HCT116 (cell line): ENCODE data around the gene OR6M1. TPM values are rescaled to one million over a fixed set of nuclear protein-coding genes. Genes with fewer than 3 reads are reported as not detected.

ENCODE experiments used
- ATAC-seq: fragments of 200-7000 bp; cut with Tn5 transposase; 2 replicates; pipeline ENCODE4 v1.9.1; 2020; ENCODE audit warnings: mild to moderate bottlenecking, moderate library complexity
- BruUV-seq: library from RNA; stranded (reverse); fragments of 400-500 nt; replicated peaks from 2 replicates; lab custom pipeline; 2021; lab: Mats Ljungman, UMichigan
- CTCF ChIA-PET: fragments of 300-600 bp; sonication (Branson Sonifier 250); formaldehyde crosslinking; loops from one replicate; lab custom pipeline; 2021; ENCODE audit warnings: antibody characterized with exemption; lab: Charles Lee
- POLR2A ChIA-PET: fragments of 300-600, 350-600 bp; sonication (Branson Sonifier 250); formaldehyde crosslinking; loops from one replicate; lab custom pipeline; 2021; ENCODE audit warnings: antibody characterized with exemption; lab: Charles Lee
- RAD21 ChIA-PET, 2 experiments: fragments of 300-600 bp; sonication (Branson Sonifier 250); formaldehyde crosslinking; loops; one replicate each; lab custom pipeline; 2023; ENCODE audit warnings: low total read pairs in 2 of 2; ENCODE audit not compliant: uncharacterized antibody in 2 of 2, unreplicated experiment in 2 of 2, low non-redundant PET in 1 of 2; lab: Charles Lee
- DNase-seq: peaks from one replicate; pipeline ENCODE4 v3.0.0-alpha.2; 2010; ENCODE audit warnings: low read depth, low spot score
- H2AFZ ChIP-seq: fragments of 200-600 bp; shearing (Covaris generic), sonication (generic); 2 replicates; pipeline ENCODE4 v1.6.1; 2017; ENCODE audit warnings: low read depth, mixed run types, mixed read lengths, antibody characterized with exemption, low read length; ENCODE audit not compliant: poor library complexity, severe bottlenecking
- H3K27ac ChIP-seq: 2 replicates; pipeline ENCODE4 v1.5.1; 2012; ENCODE audit warnings: low read depth, low read length
- H3K27me3 ChIP-seq: fragments of 200-600 bp; sonication (generic); 2 replicates; pipeline ENCODE4 v1.6.1; 2016; ENCODE audit warnings: mixed run types, low read length, mixed read lengths; ENCODE audit not compliant: insufficient read depth
- H3K36me3 ChIP-seq, 2 experiments: fragments of 200-500 bp in 1 of 2; fragments of 200-600 bp in 1 of 2; sonication (Bioruptor generic) in 1 of 2; sonication (generic) in 1 of 2; 2 replicates each; pipeline versions ENCODE4 v1.5.1 to v1.6.1; 2014 to 2016; ENCODE audit warnings: low read length in 2 of 2, inconsistent platforms in 1 of 2, mixed read lengths in 1 of 2, mixed run types in 1 of 2; ENCODE audit not compliant: insufficient read depth in 2 of 2, control insufficient read depth in 1 of 2
- H3K4me1 ChIP-seq, 2 experiments: fragments of 200-600 bp in 1 of 2; sonication (generic) in 1 of 2; 2 replicates each; pipeline versions ENCODE4 v1.5.1 to v1.6.1; 2012 to 2017; ENCODE audit warnings: low read length in 2 of 2, inconsistent platforms in 1 of 2, mild to moderate bottlenecking in 1 of 2, mixed read lengths in 1 of 2, mixed run types in 1 of 2, moderate library complexity in 1 of 2; ENCODE audit not compliant: insufficient read depth in 2 of 2, control insufficient read depth in 1 of 2
- H3K4me2 ChIP-seq: fragments of 200-600 bp; sonication (generic); 2 replicates; pipeline ENCODE4 v1.6.1; 2017; ENCODE audit warnings: mixed run types, low read length, mixed read lengths
- H3K4me3 ChIP-seq, 2 experiments: fragments of 200-600 bp in 1 of 2; sonication (generic) in 1 of 2; replicated peaks in 1 of 2; 2 replicates each; pipeline ENCODE4 v1.5.1; 2011 to 2016; ENCODE audit warnings: low read length in 2 of 2, control low read depth in 1 of 2, low read depth in 1 of 2, mild to moderate bottlenecking in 1 of 2, mixed read lengths in 1 of 2, mixed run types in 1 of 2
- H3K79me2 ChIP-seq: fragments of 200-600 bp; sonication (generic); 2 replicates; pipeline ENCODE4 v1.6.1; 2017; ENCODE audit warnings: mild to moderate bottlenecking, mixed run types, low read length, moderate library complexity, mixed read lengths; ENCODE audit not compliant: insufficient read depth
- H3K9ac ChIP-seq: fragments of 200-600 bp; sonication (generic); 2 replicates; pipeline ENCODE4 v1.6.1; 2016; ENCODE audit warnings: low read length, mixed read lengths
- H3K9me2 ChIP-seq: fragments of 200-600 bp; sonication (generic), shearing (Covaris generic); 2 replicates; pipeline ENCODE4 v1.6.1; 2017; ENCODE audit warnings: mixed run types, mild to moderate bottlenecking, moderate library complexity; ENCODE audit not compliant: insufficient read depth
- H3K9me3 ChIP-seq, 2 experiments: fragments of 200-500 bp in 1 of 2; fragments of 200-600 bp in 1 of 2; sonication (Bioruptor generic) in 1 of 2; sonication (generic) in 1 of 2; 2 replicates each; pipeline ENCODE4 v1.6.1; 2014 to 2017; ENCODE audit warnings: low read length in 2 of 2, mixed read lengths in 2 of 2, inconsistent platforms in 1 of 2, low read depth in 1 of 2, mild to moderate bottlenecking in 1 of 2, mixed run types in 1 of 2, moderate library complexity in 1 of 2; ENCODE audit not compliant: control insufficient read depth in 1 of 2, insufficient read depth in 1 of 2
- H4K20me1 ChIP-seq: fragments of 200-600 bp; sonication (generic), shearing (Covaris generic); 2 replicates; pipeline ENCODE4 v1.6.1; 2017; ENCODE audit warnings: mixed run types, mild to moderate bottlenecking, moderate library complexity; ENCODE audit not compliant: insufficient read depth
- CBX3 ChIP-seq: IDR thresholded peaks from 2 replicates; pipeline ENCODE4 v1.6.1; 2012; ENCODE audit warnings: low read depth
- CEBPB ChIP-seq: IDR thresholded peaks from 2 replicates; pipeline ENCODE4 v1.6.1; 2012; ENCODE audit warnings: low read depth
- CTCF ChIP-seq, 3 experiments: fragments of 200-600 bp in 1 of 3; sonication (generic) in 1 of 3; IDR thresholded peaks in 2 of 3; conservative IDR thresholded peaks in 1 of 3; 2 replicates each; pipeline ENCODE4 v1.5.1; 2012 to 2017; ENCODE audit warnings: low read depth in 2 of 3, low read length in 2 of 3, antibody characterized with exemption in 1 of 3, borderline replicate concordance in 1 of 3, control low read depth in 1 of 3, mild to moderate bottlenecking in 1 of 3, mixed read lengths in 1 of 3, mixed run types in 1 of 3, moderate library complexity in 1 of 3; ENCODE audit not compliant: insufficient read depth in 1 of 3
- EGR1 ChIP-seq: IDR thresholded peaks from 2 replicates; pipeline ENCODE4 v1.6.1; 2012; ENCODE audit warnings: low read depth
- ELF1 ChIP-seq: IDR thresholded peaks from 2 replicates; pipeline ENCODE4 v1.6.1; 2012; ENCODE audit warnings: low read depth, borderline replicate concordance
- EZH2 ChIP-seq: fragments of 200-600 bp; sonication (generic); IDR thresholded peaks from 2 replicates; pipeline ENCODE4 v1.6.1; 2017; ENCODE audit warnings: antibody characterized with exemption, mixed run types
- EZH2phosphoT487 ChIP-seq: fragments of 200-600 bp; IDR thresholded peaks from 2 replicates; pipeline ENCODE4 v1.6.1; 2018; ENCODE audit warnings: antibody characterized with exemption, borderline replicate concordance
- MAX ChIP-seq: IDR thresholded peaks from 2 replicates; pipeline ENCODE4 v1.6.1; 2012
- POLR2A ChIP-seq: IDR thresholded peaks from 2 replicates; pipeline ENCODE4 v1.7.0; 2011; ENCODE audit warnings: borderline replicate concordance; ENCODE audit not compliant: insufficient read depth, insufficient read length; ENCODE audit errors: extremely low read depth
- RAD21 ChIP-seq: IDR thresholded peaks from 2 replicates; pipeline ENCODE4 v1.6.1; 2012; ENCODE audit warnings: low read depth, mild to moderate bottlenecking
- REST ChIP-seq: IDR thresholded peaks from 2 replicates; pipeline ENCODE4 v1.6.1; 2012; ENCODE audit warnings: low read depth
- SIN3A ChIP-seq: IDR thresholded peaks from 2 replicates; pipeline ENCODE4 v1.6.1; 2012; ENCODE audit warnings: low read depth
- SP1 ChIP-seq: IDR thresholded peaks from 2 replicates; pipeline ENCODE4 v1.6.1; 2012; ENCODE audit warnings: low read depth
- SRF ChIP-seq: IDR thresholded peaks from 2 replicates; pipeline ENCODE4 v1.6.1; 2012; ENCODE audit warnings: low read depth
- ZBTB33 ChIP-seq: IDR thresholded peaks from 2 replicates; pipeline ENCODE4 v1.6.1; 2011; ENCODE audit warnings: mild to moderate bottlenecking, low read length, moderate library complexity; ENCODE audit not compliant: insufficient replicate concordance; ENCODE audit errors: extremely low read depth
- ZFX ChIP-seq: fragments of 450-650 bp; IDR thresholded peaks from 2 replicates; pipeline ENCODE4 v1.6.1; 2017
- ZNF274 ChIP-seq: fragments of 200-500 bp; sonication (Bioruptor generic); IDR thresholded peaks from 2 replicates; pipeline ENCODE4 v1.6.1; 2014; ENCODE audit warnings: mild to moderate bottlenecking, low read depth, low read length, inconsistent platforms
- intact Hi-C: fragments of 100-400 bp; cut with micrococcal nuclease; formaldehyde crosslinking; loops from 2 replicates; pipeline ENCODE4 v1.10.0; 2022
- total RNA-seq: library from RNA; stranded (reverse); gene quantifications from one replicate; pipeline ENCODE4 v1.2.1, GENCODE V29; 2021; ENCODE audit not compliant: unreplicated experiment

The OR6M1 gene
- total RNA-seq, 1 experiment from 2014 or later = not detected

DNA sequence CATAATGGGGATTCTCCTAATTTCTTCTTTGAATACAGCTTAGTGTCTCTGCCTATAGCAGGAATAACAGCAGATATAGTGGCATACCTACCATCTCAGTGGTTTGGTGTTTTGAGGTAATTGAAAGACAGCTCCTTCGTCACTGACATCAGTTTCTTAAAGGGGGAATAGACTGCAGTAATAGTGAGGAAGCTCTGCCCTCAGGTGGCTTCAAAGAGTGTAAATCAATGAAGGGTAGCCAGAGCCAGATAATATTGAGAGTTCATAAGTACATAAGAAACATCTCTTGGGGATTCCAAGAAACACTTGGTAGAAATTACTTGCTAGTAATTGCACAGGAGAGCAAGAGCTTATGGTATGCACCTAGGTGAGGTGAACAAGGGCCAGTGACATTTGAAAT, 4.4 kb downstream of the OR6M1 start:
- no peaks in the 10 kb centered on the region for H3K36me3 ChIP-seq
- TF ChIP-seq SP1 = no peak
- no peak for TF ChIP-seq EGR1
- no peak for TF ChIP-seq MAX
- TF ChIP-seq EZH2 = no peak
- TF ChIP-seq CBX3 = no peak
- TF ChIP-seq POLR2A = no peak
- no peak for TF ChIP-seq REST
- no peak for TF ChIP-seq CEBPB
- TF ChIP-seq SIN3A = no peak
- TF ChIP-seq CTCF (IDR thresholded peaks at IDR 0.05 in 2 of 3, conservative IDR thresholded peaks at IDR 0.05 in 1 of 3; ENCODE audit: borderline replicate concordance in 1 of 3, insufficient read depth in 1 of 3, low read depth in 2 of 3, low read length in 2 of 3) = no peak
- no peak for TF ChIP-seq SRF
- no peak for TF ChIP-seq RAD21
- TF ChIP-seq EZH2phosphoT487 = no peak
- no peak for TF ChIP-seq ELF1
- TF ChIP-seq ZNF274 = no peak
- no peak for TF ChIP-seq ZBTB33
- TF ChIP-seq ZFX = no peak
- no peaks in the 10 kb centered on the region for H4K20me1 ChIP-seq
- ATAC-seq (no peak), DNase-seq (no peak)
- H3K4me2 ChIP-seq = no peak overlapping the region
- no peak overlapping the region for H3K9ac ChIP-seq
- ChIA-PET POLR2A (no interaction called here), CTCF (no interaction called here), RAD21 (no interaction called here)
- H2AFZ ChIP-seq = no peak overlapping the region
- H3K4me1 ChIP-seq = no peaks in the 10 kb centered on the region
- peaks cover 22% of the 10 kb centered on the region; the same call in 1 of the 2 replicates for H3K27me3 ChIP-seq
- H3K4me3 ChIP-seq = no peak overlapping the region
- no peaks in the 10 kb centered on the region for H3K9me2 ChIP-seq
- no peak overlapping the region for H3K27ac ChIP-seq
- H3K79me2 ChIP-seq = no peaks in the 10 kb centered on the region
- no TSS peak for BruUV-seq
- H3K9me3 ChIP-seq = no peaks in the 10 kb centered on the region
- intact Hi-C loops = no loop called here
